NCI-H2171 (cell line): ENCODE results near the gene PACSIN2.
"Not testable (repeated sequence)": the region's sequence is repeated elsewhere in the genome, so short reads cannot be mapped to it uniquely, and the experiment has no call there.

Source experiments
- DNase-seq: peaks from one replicate; lab custom pipeline; 2025; lab: John Stamatoyannopoulos, UW

Gene PACSIN2

GRCh38 chr22:42926104-42926503 lies 88.8 kb downstream of the PACSIN2 start:
- no peak for DNase-seq

- DNase-seq = no peak
Measured at GRCh38 chr22:42925598-42925997, 89.4 kb downstream of the PACSIN2 start.

GRCh38 chr22:42925031-42925430 lies 89.9 kb downstream of the PACSIN2 start:
- DNase-seq = not testable (repeated sequence)

- DNase-seq = no peak
Measured at GRCh38 chr22:42924436-42924835, 90.5 kb downstream of the PACSIN2 start.

- DNase-seq = no peak
Measured at GRCh38 chr22:42922374-42923191, 92.4 kb downstream of the PACSIN2 start.

DNA sequence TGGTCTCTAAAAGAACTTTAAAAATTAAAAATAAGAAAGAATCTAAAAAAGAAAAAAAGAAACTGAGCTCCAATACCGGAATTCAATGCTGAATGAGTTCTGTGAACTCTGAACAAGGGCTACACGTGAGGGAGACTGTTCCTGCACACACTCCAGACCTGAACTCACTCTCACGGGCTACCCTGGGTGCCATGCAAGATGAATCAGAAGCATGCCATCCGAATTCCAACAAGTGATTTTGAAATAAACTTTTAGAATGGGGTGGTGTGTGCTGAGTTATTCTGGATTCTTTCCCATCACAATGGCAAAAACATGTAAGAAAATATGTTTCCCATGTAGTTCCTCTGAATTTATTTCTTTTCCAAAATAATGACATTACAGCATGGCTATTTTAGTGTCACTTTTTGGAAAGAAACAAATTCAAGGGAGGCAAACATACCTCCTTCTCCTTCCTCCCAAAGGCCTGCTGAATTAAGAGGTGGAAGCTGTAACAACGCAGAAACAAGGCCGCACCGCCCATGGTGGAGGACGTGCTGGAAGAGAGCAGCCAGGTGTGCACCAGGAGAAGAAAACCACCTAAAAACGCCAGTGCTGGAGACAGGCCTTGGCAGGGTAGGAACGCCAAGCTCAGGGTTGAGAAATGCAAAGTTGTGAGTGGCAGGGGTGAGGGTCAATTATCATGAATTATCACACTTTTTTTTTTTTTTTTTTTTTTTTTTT lies 94.7 kb downstream of the PACSIN2 start:
- DNase-seq = no peak

- DNase-seq = peak; percentile 65
Measured at GRCh38 chr22:42919199-42919598, 95.8 kb downstream of the PACSIN2 start.

- no peak for DNase-seq
Measured at GRCh38 chr22:42918500-42918899, 96.4 kb downstream of the PACSIN2 start.

DNA sequence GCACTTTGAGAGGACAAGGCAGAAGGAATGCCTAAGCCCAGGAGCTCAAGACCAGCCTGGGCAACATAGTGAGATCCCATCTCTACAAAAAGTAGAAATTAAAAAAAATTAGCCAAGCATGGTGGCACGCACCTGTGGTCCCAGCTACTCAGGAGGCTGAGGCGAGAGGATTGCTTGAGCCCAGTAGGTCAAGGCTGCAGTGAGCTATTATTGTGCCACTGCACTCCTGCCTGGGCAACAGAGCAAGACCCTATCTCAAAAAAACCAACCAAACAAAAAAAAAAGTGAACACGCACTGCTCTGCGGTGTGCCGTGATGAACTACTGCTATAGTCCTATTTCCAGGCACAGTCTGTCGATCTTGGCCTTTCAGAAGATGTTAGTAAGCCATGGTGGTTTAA lies 97.6 kb downstream of the PACSIN2 start:
- DNase-seq = not testable (repeated sequence)

GRCh38 chr22:42915980-42916765 lies 98.8 kb downstream of the PACSIN2 start:
- DNase-seq = no peak

- no peak for DNase-seq
Measured at GRCh38 chr22:42914511-42915076, 100.4 kb downstream of the PACSIN2 start.

- DNase-seq = no peak
Measured at GRCh38 chr22:42913874-42914510, 101.0 kb downstream of the PACSIN2 start.

- DNase-seq = no peak
Measured at GRCh38 chr22:42912059-42912458, 102.9 kb downstream of the PACSIN2 start.

- DNase-seq = peak; percentile 88
Measured at GRCh38 chr22:42910221-42910942, 104.6 kb downstream of the PACSIN2 start.

GRCh38 chr22:42909363-42910058 lies 105.4 kb downstream of the PACSIN2 start:
- DNase-seq = no peak

- DNase-seq = no peak
Measured at GRCh38 chr22:42908374-42908746, 106.6 kb downstream of the PACSIN2 start.

DNA sequence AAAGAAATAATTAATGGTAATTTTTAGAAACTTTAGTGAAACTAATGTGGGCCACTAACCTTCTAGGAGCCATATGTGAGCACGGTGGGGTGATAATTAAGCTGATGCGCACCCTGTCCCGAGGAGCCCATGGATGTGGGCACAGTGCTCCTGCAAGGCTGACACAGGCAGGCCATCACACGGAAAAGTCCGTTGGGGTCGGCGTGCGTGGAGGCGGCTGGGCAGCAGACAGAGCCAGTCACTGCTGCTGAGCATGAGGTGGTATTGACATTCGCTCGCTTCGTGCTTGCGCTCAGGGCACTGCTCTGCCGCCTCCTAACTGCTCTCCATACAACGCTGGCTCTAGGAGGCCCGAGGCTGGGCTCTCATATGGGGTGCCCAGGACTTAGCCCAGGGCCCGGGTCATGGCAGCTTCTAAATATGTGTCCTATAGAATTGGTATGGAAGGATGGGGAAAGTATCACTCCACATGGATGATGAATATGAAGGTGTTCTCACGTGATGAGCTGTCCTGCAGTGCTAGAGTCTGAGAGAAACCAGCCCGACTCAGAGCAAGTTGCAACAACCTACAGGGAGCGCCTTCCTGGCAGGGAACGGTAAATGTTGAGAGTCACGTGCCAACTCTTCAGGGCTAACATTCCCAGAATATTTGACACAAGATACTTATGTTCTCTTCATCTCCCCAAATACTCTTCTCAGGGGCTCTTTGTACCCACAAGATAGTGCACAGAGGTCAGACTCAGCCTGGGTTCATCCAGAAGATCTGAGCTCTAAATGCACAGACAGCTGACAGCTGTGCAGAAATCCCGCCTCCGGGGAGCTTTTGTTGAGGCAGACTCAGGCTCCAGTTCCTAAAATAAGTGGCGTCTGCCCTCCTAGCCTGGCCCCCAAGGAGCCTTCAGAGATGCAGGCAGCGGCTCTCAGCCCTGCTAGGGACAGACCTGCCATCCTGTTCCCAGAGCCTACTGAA lies 107.3 kb downstream of the PACSIN2 start:
- DNase-seq = peak; percentile 61

GRCh38 chr22:42906605-42907348 lies 108.2 kb downstream of the PACSIN2 start:
- no peak for DNase-seq
